Measurements from ENCODE around the gene CTNNA3.

The CTNNA3 gene

GRCh38 chr10:65900271-65900670 lies 1795.7 kb downstream of the CTNNA3 start:
- H3K4me1 ChIP-seq (ENCODE audit: control insufficient read depth, insufficient read depth, low read length, poor library complexity, severe bottlenecking): no peaks in the 10 kb centered on the region
- H3K27me3 ChIP-seq (replicated peaks; ENCODE audit: control insufficient read depth, insufficient read depth, low read length, poor library complexity, severe bottlenecking): no peaks in the 10 kb centered on the region
- no peak for DNase-seq
- no peaks in the 10 kb centered on the region for H3K36me3 ChIP-seq (ENCODE audit: control insufficient read depth, insufficient read depth, low read length)
- no peak overlapping the region for H3K4me3 ChIP-seq (ENCODE audit: insufficient read depth, low read depth, low read length, poor library complexity, severe bottlenecking)
- H3K27ac ChIP-seq (ENCODE audit: insufficient read depth, low read length, poor library complexity, severe bottlenecking): no peak overlapping the region
- no peaks in the 10 kb centered on the region for H3K9me3 ChIP-seq (ENCODE audit: control insufficient read depth, low read length)

DNA sequence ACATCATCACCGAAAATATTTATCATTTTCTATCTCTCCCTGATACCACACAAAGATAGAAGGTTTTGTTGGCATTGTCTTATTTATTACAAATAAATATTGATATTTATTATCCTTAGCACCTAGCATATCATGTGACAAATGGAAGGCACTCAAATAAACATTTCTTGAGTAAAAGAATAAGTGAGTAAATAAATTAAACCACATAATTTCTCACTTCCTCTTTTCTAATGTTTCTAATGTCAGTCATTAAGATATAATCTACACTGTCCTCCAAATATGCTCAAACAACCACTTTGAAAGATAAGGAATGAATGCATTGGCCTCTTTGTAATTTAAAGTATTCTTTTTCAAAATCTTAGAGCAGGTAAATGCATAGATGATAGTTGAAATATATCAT lies 1797.9 kb downstream of the CTNNA3 start:
- Histone ChIP-seq H3K4me1 (ENCODE audit: control insufficient read depth, insufficient read depth, low read length, poor library complexity, severe bottlenecking) (no peaks in the 10 kb centered on the region), H3K27ac (ENCODE audit: insufficient read depth, low read length, poor library complexity, severe bottlenecking) (no peak overlapping the region), H3K4me3 (ENCODE audit: insufficient read depth, low read depth, low read length, poor library complexity, severe bottlenecking) (no peak overlapping the region), H3K27me3 (replicated peaks; ENCODE audit: control insufficient read depth, insufficient read depth, low read length, poor library complexity, severe bottlenecking) (no peaks in the 10 kb centered on the region), H3K9me3 (ENCODE audit: control insufficient read depth, low read length) (no peaks in the 10 kb centered on the region), H3K36me3 (ENCODE audit: control insufficient read depth, insufficient read depth, low read length) (no peaks in the 10 kb centered on the region)
- DNase-seq: no peak

- Histone ChIP-seq H3K27me3 (replicated peaks; ENCODE audit: control insufficient read depth, insufficient read depth, low read length, poor library complexity, severe bottlenecking) (no peaks in the 10 kb centered on the region), H3K4me3 (ENCODE audit: insufficient read depth, low read depth, low read length, poor library complexity, severe bottlenecking) (no peak overlapping the region), H3K4me1 (ENCODE audit: control insufficient read depth, insufficient read depth, low read length, poor library complexity, severe bottlenecking) (no peaks in the 10 kb centered on the region), H3K36me3 (ENCODE audit: control insufficient read depth, insufficient read depth, low read length) (no peaks in the 10 kb centered on the region), H3K27ac (ENCODE audit: insufficient read depth, low read length, poor library complexity, severe bottlenecking) (no peak overlapping the region), H3K9me3 (ENCODE audit: control insufficient read depth, low read length) (no peaks in the 10 kb centered on the region)
- no peak for DNase-seq
These were observed 1801.0 kb downstream of the CTNNA3 start for GRCh38 chr10:65894961-65895360.

- Histone ChIP-seq H3K4me1 (ENCODE audit: control insufficient read depth, insufficient read depth, low read length, poor library complexity, severe bottlenecking) (no peaks in the 10 kb centered on the region), H3K9me3 (ENCODE audit: control insufficient read depth, low read length) (no peaks in the 10 kb centered on the region), H3K36me3 (ENCODE audit: control insufficient read depth, insufficient read depth, low read length) (no peaks in the 10 kb centered on the region), H3K4me3 (ENCODE audit: insufficient read depth, low read depth, low read length, poor library complexity, severe bottlenecking) (no peak overlapping the region), H3K27me3 (replicated peaks; ENCODE audit: control insufficient read depth, insufficient read depth, low read length, poor library complexity, severe bottlenecking) (no peaks in the 10 kb centered on the region), H3K27ac (ENCODE audit: insufficient read depth, low read length, poor library complexity, severe bottlenecking) (no peak overlapping the region)
- DNase-seq: no peak
These were observed 1801.6 kb downstream of the CTNNA3 start for GRCh38 chr10:65894379-65894778.

DNA sequence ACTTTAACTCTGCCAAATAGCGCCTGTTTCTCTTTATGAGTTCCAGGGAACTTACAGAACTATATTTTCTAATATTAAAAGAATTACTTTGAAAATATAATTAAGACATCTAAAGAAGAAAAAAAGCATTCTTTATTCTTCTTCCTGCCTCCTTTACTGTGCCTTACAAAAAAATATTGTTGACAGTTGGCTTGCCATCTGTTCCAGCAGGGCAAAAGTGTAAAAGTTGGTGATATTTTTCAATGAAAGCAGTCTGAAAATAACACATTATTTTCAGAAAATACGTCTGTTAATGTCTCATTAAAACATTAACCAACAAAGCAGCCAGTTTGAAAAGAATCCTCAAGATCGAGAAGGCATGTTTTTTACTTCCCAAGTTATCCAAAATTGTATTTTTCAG lies 1802.3 kb downstream of the CTNNA3 start:
- Histone ChIP-seq H3K36me3 (ENCODE audit: control insufficient read depth, insufficient read depth, low read length) (no peaks in the 10 kb centered on the region), H3K4me3 (ENCODE audit: insufficient read depth, low read depth, low read length, poor library complexity, severe bottlenecking) (no peak overlapping the region), H3K27ac (ENCODE audit: insufficient read depth, low read length, poor library complexity, severe bottlenecking) (no peak overlapping the region), H3K27me3 (replicated peaks; ENCODE audit: control insufficient read depth, insufficient read depth, low read length, poor library complexity, severe bottlenecking) (no peaks in the 10 kb centered on the region), H3K4me1 (ENCODE audit: control insufficient read depth, insufficient read depth, low read length, poor library complexity, severe bottlenecking) (no peaks in the 10 kb centered on the region), H3K9me3 (ENCODE audit: control insufficient read depth, low read length) (no peaks in the 10 kb centered on the region)
- no peak for DNase-seq

DNA sequence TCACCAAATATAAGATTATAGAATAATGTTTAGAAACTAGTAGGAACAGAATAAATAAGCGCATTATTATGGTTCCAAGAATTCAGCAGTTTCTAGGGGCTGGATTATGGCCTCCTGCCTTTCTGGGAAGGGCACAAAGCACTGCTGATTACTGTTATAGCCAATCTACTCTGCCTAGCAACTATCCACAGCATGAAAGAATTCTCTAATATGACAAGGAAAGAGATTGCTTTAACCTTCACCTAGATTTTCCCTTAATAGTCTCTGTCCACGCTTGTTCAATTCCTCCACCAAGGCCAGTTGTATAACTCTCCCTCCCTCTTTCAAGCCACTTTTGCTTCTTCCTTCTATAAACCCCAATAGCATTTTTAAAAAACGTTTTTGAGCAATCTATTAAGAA lies 1803.7 kb downstream of the CTNNA3 start:
- no peaks in the 10 kb centered on the region for H3K27me3 ChIP-seq (replicated peaks; ENCODE audit: control insufficient read depth, insufficient read depth, low read length, poor library complexity, severe bottlenecking)
- DNase-seq: no peak
- no peak overlapping the region for H3K27ac ChIP-seq (ENCODE audit: insufficient read depth, low read length, poor library complexity, severe bottlenecking)
- no peaks in the 10 kb centered on the region for H3K36me3 ChIP-seq (ENCODE audit: control insufficient read depth, insufficient read depth, low read length)
- no peaks in the 10 kb centered on the region for H3K9me3 ChIP-seq (ENCODE audit: control insufficient read depth, low read length)
- no peaks in the 10 kb centered on the region for H3K4me1 ChIP-seq (ENCODE audit: control insufficient read depth, insufficient read depth, low read length, poor library complexity, severe bottlenecking)
- H3K4me3 ChIP-seq (ENCODE audit: insufficient read depth, low read depth, low read length, poor library complexity, severe bottlenecking): no peak overlapping the region

DNA sequence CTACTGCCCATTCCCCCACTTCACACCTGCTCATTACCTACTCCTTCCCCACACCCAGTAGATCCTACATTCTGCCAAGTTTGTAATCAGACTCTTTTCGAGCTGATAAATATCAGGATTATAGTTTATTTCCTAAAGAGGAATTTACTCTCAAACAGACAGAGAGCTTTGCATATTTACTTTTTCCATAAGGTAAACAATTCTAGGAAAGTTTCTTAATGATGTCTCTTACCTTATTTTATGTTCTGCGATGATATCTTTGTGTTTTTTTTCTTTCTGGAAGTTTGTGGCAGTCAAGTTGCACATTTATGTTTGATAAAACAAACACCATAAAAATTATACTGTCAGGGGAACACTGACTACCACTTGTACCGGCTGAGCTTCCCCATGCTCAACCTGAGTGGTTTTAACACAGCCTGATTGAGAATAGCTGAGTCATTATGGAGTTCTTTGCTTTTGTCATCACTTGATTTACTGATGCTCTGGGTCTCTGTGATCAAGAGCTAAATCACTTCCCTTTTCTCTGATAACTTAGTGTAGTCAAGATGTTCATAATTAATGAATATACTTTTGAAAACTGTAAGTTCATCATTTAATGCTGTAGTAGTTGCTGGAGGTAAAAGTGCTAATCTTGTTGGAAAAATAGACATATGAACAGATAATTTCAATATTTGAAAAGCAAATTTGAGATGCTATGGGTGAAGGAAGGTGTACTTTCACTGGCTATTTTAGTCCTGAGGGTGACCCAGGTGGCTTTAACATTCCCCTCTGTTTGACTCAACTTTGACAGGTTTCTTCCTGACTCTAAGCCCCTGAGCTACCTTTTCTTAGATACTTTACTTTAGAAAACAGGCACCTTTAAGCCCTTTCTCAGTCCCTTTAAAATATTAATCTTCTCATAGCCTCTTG lies 1804.7 kb downstream of the CTNNA3 start:
- H3K9me3 ChIP-seq (ENCODE audit: control insufficient read depth, low read length): no peaks in the 10 kb centered on the region
- H3K4me3 ChIP-seq (ENCODE audit: insufficient read depth, low read depth, low read length, poor library complexity, severe bottlenecking): no peak overlapping the region
- DNase-seq: no peak
- H3K27me3 ChIP-seq (replicated peaks; ENCODE audit: control insufficient read depth, insufficient read depth, low read length, poor library complexity, severe bottlenecking): no peaks in the 10 kb centered on the region
- no peaks in the 10 kb centered on the region for H3K4me1 ChIP-seq (ENCODE audit: control insufficient read depth, insufficient read depth, low read length, poor library complexity, severe bottlenecking)
- H3K27ac ChIP-seq (ENCODE audit: insufficient read depth, low read length, poor library complexity, severe bottlenecking): no peak overlapping the region
- no peaks in the 10 kb centered on the region for H3K36me3 ChIP-seq (ENCODE audit: control insufficient read depth, insufficient read depth, low read length)

GRCh38 chr10:65864529-65864928 lies 1831.5 kb downstream of the CTNNA3 start:
- Histone ChIP-seq H3K9me3 (ENCODE audit: control insufficient read depth, low read length) (no peaks in the 10 kb centered on the region), H3K27me3 (replicated peaks; ENCODE audit: control insufficient read depth, insufficient read depth, low read length, poor library complexity, severe bottlenecking) (no peaks in the 10 kb centered on the region), H3K27ac (ENCODE audit: insufficient read depth, low read length, poor library complexity, severe bottlenecking) (no peak overlapping the region), H3K4me1 (ENCODE audit: control insufficient read depth, insufficient read depth, low read length, poor library complexity, severe bottlenecking) (no peaks in the 10 kb centered on the region), H3K4me3 (ENCODE audit: insufficient read depth, low read depth, low read length, poor library complexity, severe bottlenecking) (no peak overlapping the region), H3K36me3 (ENCODE audit: control insufficient read depth, insufficient read depth, low read length) (no peaks in the 10 kb centered on the region)
- DNase-seq: no peak

GRCh38 chr10:65864036-65864435 lies 1832.0 kb downstream of the CTNNA3 start:
- H3K9me3 ChIP-seq (ENCODE audit: control insufficient read depth, low read length): no peaks in the 10 kb centered on the region
- H3K36me3 ChIP-seq (ENCODE audit: control insufficient read depth, insufficient read depth, low read length): no peaks in the 10 kb centered on the region
- DNase-seq: no peak
- H3K4me1 ChIP-seq (ENCODE audit: control insufficient read depth, insufficient read depth, low read length, poor library complexity, severe bottlenecking): no peaks in the 10 kb centered on the region
- no peak overlapping the region for H3K27ac ChIP-seq (ENCODE audit: insufficient read depth, low read length, poor library complexity, severe bottlenecking)
- no peaks in the 10 kb centered on the region for H3K27me3 ChIP-seq (replicated peaks; ENCODE audit: control insufficient read depth, insufficient read depth, low read length, poor library complexity, severe bottlenecking)
- no peak overlapping the region for H3K4me3 ChIP-seq (ENCODE audit: insufficient read depth, low read depth, low read length, poor library complexity, severe bottlenecking)
